H1 (cell line): ENCODE results near the gene ASXL3. TPM values are rescaled to one million over a fixed set of nuclear protein-coding genes. Genes with fewer than 3 reads are reported as not detected.

Experiments
- CTCF ChIA-PET: fragments of 300-600 bp; sonication (Branson Sonifier 250); formaldehyde crosslinking; loops from one replicate; lab custom pipeline; 2021; ENCODE audit not compliant: partially characterized antibody; lab: Charles Lee
- POLR2A ChIA-PET: fragments of 300-600 bp; sonication (Branson Sonifier 250); formaldehyde crosslinking; loops from one replicate; lab custom pipeline; 2021; ENCODE audit warnings: inconsistent platforms; ENCODE audit not compliant: partially characterized antibody; lab: Charles Lee
- DNase-seq, 2 experiments: peaks; one replicate each; pipeline versions ENCODE4 v3.0.0 to v3.0.0-alpha.2; 2010 to 2022; ENCODE audit warnings: low spot score in 2 of 2, low read depth in 1 of 2, mixed read lengths in 1 of 2
- FAIRE-seq: peaks from 2 replicates; lab custom pipeline; 2011; peaks lifted over from hg19 to GRCh38; lab: Jason Lieb, UNC
- H2AFZ ChIP-seq: 2 replicates; pipeline ENCODE4 v1.8.1; 2012; ENCODE audit warnings: low read length, inconsistent platforms
- H2AK5ac ChIP-seq: 2 replicates; pipeline ENCODE4 v1.6.1; 2013; ENCODE audit warnings: low read depth, low read length
- H2BK120ac ChIP-seq: replicated peaks from 2 replicates; pipeline ENCODE3; 2013; ENCODE audit warnings: low read depth, low read length, inconsistent platforms
- H2BK12ac ChIP-seq: 2 replicates; pipeline ENCODE4 v1.6.1; 2013; ENCODE audit warnings: low read depth, low read length
- H2BK15ac ChIP-seq: 2 replicates; pipeline ENCODE4 v1.6.1; 2013; ENCODE audit warnings: low read length
- H2BK20ac ChIP-seq: 2 replicates; pipeline ENCODE4 v1.6.1; 2013; ENCODE audit warnings: low read length
- H2BK5ac ChIP-seq: 2 replicates; pipeline ENCODE4 v1.6.1; 2013; ENCODE audit warnings: low read depth, low read length
- H3K14ac ChIP-seq: 2 replicates; pipeline ENCODE4 v1.6.1; 2013; ENCODE audit warnings: inconsistent platforms; ENCODE audit not compliant: insufficient read length
- H3K18ac ChIP-seq: 2 replicates; pipeline ENCODE4 v1.6.1; 2013; ENCODE audit warnings: low read length; ENCODE audit errors: extremely low read depth
- H3K23ac ChIP-seq: 2 replicates; pipeline ENCODE4 v1.6.1; 2013; ENCODE audit warnings: inconsistent platforms; ENCODE audit not compliant: insufficient read length
- H3K23me2 ChIP-seq: 2 replicates; pipeline ENCODE4 v1.6.1; 2013; ENCODE audit warnings: low read depth, low read length
- H3K27ac ChIP-seq: 2 replicates; pipeline ENCODE4 v1.6.1; 2011; ENCODE audit warnings: low read depth, low read length, inconsistent platforms
- H3K27me3 ChIP-seq, 4 experiments: replicated peaks in 1 of 4; 1 replicate in 1 of 4; 2 replicates in 3 of 4; pipeline versions ENCODE4 v1.6.1 to v1.8.1; 2011 to 2013; ENCODE audit warnings: low read length in 3 of 4, mild to moderate bottlenecking in 3 of 4, inconsistent platforms in 2 of 4, mixed read lengths in 2 of 4, moderate library complexity in 1 of 4; ENCODE audit not compliant: control insufficient read depth in 3 of 4, insufficient read depth in 3 of 4; ENCODE audit errors: extremely low read depth in 1 of 4
- H3K36me3 ChIP-seq, 4 experiments: 2 replicates each; pipeline versions ENCODE4 v1.6.1 to v1.8.1; 2011 to 2013; ENCODE audit warnings: mild to moderate bottlenecking in 4 of 4, low read length in 3 of 4, moderate library complexity in 2 of 4, control low read depth in 1 of 4, inconsistent platforms in 1 of 4; ENCODE audit not compliant: insufficient read depth in 4 of 4, control insufficient read depth in 2 of 4
- H3K4ac ChIP-seq: replicated peaks from 2 replicates; pipeline ENCODE3; 2013; ENCODE audit warnings: low read length, low read depth, mixed read lengths, inconsistent platforms; ENCODE audit not compliant: insufficient read length
- H3K4me1 ChIP-seq, 4 experiments: replicated peaks in 1 of 4; 1 replicate in 1 of 4; 2 replicates in 3 of 4; pipeline versions ENCODE4 v1.6.1 to v1.8.1; 2011 to 2013; ENCODE audit warnings: low read length in 3 of 4, inconsistent platforms in 2 of 4, mixed read lengths in 1 of 4; ENCODE audit not compliant: insufficient read depth in 4 of 4, control insufficient read depth in 3 of 4
- H3K4me2 ChIP-seq, 2 experiments: 2 replicates each; pipeline versions ENCODE4 v1.6.1 to v1.8.1; 2011 to 2013; ENCODE audit warnings: low read depth in 2 of 2, low read length in 2 of 2, control low read depth in 1 of 2, inconsistent platforms in 1 of 2, mild to moderate bottlenecking in 1 of 2; ENCODE audit not compliant: insufficient read depth in 1 of 2
- H3K4me3 ChIP-seq, 4 experiments: fragments of 200-600, 300-600 bp in 1 of 4; sonication (generic), shearing (Covaris generic), sonication (Bioruptor Twin) in 1 of 4; 2 replicates each; pipeline versions ENCODE4 v1.5.1 to v1.8.1; 2011 to 2016; ENCODE audit warnings: low read length in 4 of 4, low read depth in 3 of 4, control low read depth in 2 of 4, inconsistent platforms in 2 of 4, mild to moderate bottlenecking in 2 of 4, mixed read lengths in 1 of 4, moderate library complexity in 1 of 4; ENCODE audit not compliant: insufficient read depth in 2 of 4; ENCODE audit errors: extremely low read depth in 1 of 4
- H3K56ac ChIP-seq: replicated peaks from 2 replicates; pipeline ENCODE3; 2013; ENCODE audit warnings: low read depth, mild to moderate bottlenecking, mixed read lengths, low read length, inconsistent platforms; ENCODE audit not compliant: insufficient read length
- H3K79me1 ChIP-seq: 2 replicates; pipeline ENCODE4 v1.6.1; 2013; ENCODE audit warnings: low read depth, low read length, control low read depth
- H3K79me2 ChIP-seq, 2 experiments: 2 replicates each; pipeline versions ENCODE4 v1.6.1 to v1.8.1; 2012 to 2013; ENCODE audit warnings: low read length in 2 of 2, mild to moderate bottlenecking in 2 of 2, inconsistent platforms in 1 of 2; ENCODE audit not compliant: insufficient read depth in 2 of 2, control insufficient read depth in 1 of 2
- H3K9ac ChIP-seq, 4 experiments: replicated peaks in 1 of 4; 1 replicate in 1 of 4; 2 replicates in 3 of 4; pipeline versions ENCODE4 v1.6.1 to v1.8.1; 2011 to 2013; ENCODE audit warnings: low read depth in 3 of 4, low read length in 3 of 4, control low read depth in 2 of 4, mild to moderate bottlenecking in 2 of 4, moderate library complexity in 2 of 4, inconsistent platforms in 1 of 4; ENCODE audit errors: extremely low read depth in 1 of 4
- H3K9me3 ChIP-seq, 2 experiments: 2 replicates each; pipeline versions ENCODE4 v1.6.1 to v1.8.1; 2012 to 2013; ENCODE audit warnings: mild to moderate bottlenecking in 2 of 2, moderate library complexity in 2 of 2, control low read depth in 1 of 2, inconsistent platforms in 1 of 2, low read depth in 1 of 2, low read length in 1 of 2, mixed read lengths in 1 of 2; ENCODE audit not compliant: insufficient read depth in 2 of 2
- H4K20me1 ChIP-seq, 2 experiments: replicated peaks in 1 of 2; 2 replicates each; pipeline versions ENCODE3 to v1.8.1; 2011 to 2013; ENCODE audit warnings: inconsistent platforms in 2 of 2, low read length in 2 of 2, mild to moderate bottlenecking in 1 of 2; ENCODE audit not compliant: insufficient read depth in 2 of 2, control insufficient read depth in 1 of 2
- H4K5ac ChIP-seq: 2 replicates; pipeline ENCODE4 v1.6.1; 2013; ENCODE audit warnings: low read length, low read depth, mixed read lengths, inconsistent platforms; ENCODE audit not compliant: insufficient read length
- H4K8ac ChIP-seq: 2 replicates; pipeline ENCODE4 v1.8.0; 2013; ENCODE audit warnings: mild to moderate bottlenecking, moderate library complexity, low read length, inconsistent platforms; ENCODE audit not compliant: insufficient read depth; ENCODE audit errors: extremely low read depth
- H4K91ac ChIP-seq: replicated peaks from 2 replicates; pipeline ENCODE3; 2013; ENCODE audit warnings: low read length, mixed read lengths, inconsistent platforms; ENCODE audit not compliant: insufficient read length
- ASH2L ChIP-seq: fragments of 200-600, 300-600 bp; sonication (generic); IDR thresholded peaks from one replicate; pipeline ENCODE4 v1.7.1; 2017; ENCODE audit warnings: low read length
- ATF3 ChIP-seq: IDR thresholded peaks from 2 replicates; pipeline ENCODE4 v1.6.1; 2011; ENCODE audit warnings: low read depth, mild to moderate bottlenecking, low read length; ENCODE audit not compliant: insufficient read depth
- CBX5 ChIP-seq: fragments of 300-800, 300-1000 bp; sonication (generic); IDR thresholded peaks from 2 replicates; pipeline ENCODE4 v1.7.1; 2016; ENCODE audit warnings: antibody characterized with exemption, low read length, low read depth
- FOSL1 ChIP-seq: IDR thresholded peaks from 2 replicates; pipeline ENCODE4 v1.6.1; 2011; ENCODE audit warnings: mild to moderate bottlenecking, low read depth, low read length, moderate library complexity; ENCODE audit not compliant: insufficient read depth
- GABPA ChIP-seq: IDR thresholded peaks from 2 replicates; pipeline ENCODE4 v1.6.1; 2011; ENCODE audit warnings: mild to moderate bottlenecking, low read length, moderate library complexity, borderline replicate concordance; ENCODE audit not compliant: insufficient read depth
- GTF2F1 ChIP-seq: IDR thresholded peaks from 2 replicates; pipeline ENCODE4 v1.6.1; 2012; ENCODE audit warnings: low read depth, low read length, improper control_type of control experiment, borderline replicate concordance
- KDM1A ChIP-seq: fragments of 200-600, 300-600 bp; sonication (generic); IDR thresholded peaks from 2 replicates; pipeline ENCODE4 v1.7.1; 2016; ENCODE audit warnings: mild to moderate bottlenecking, low read length, borderline replicate concordance
- MAFK ChIP-seq: IDR thresholded peaks from 2 replicates; pipeline ENCODE4 v1.6.1; 2012; ENCODE audit warnings: low read depth, mild to moderate bottlenecking, improper control_type of control experiment, low read length
- RAD21 ChIP-seq, 2 experiments: IDR thresholded peaks in 1 of 2; conservative IDR thresholded peaks in 1 of 2; 2 replicates each; pipeline ENCODE4 v1.6.1; 2011; ENCODE audit warnings: low read depth in 2 of 2, low read length in 2 of 2, improper control_type of control experiment in 1 of 2, inconsistent platforms in 1 of 2, mild to moderate bottlenecking in 1 of 2, moderate library complexity in 1 of 2
- SIRT6 ChIP-seq: IDR thresholded peaks from one replicate; pipeline ENCODE4 v1.7.1; 2012; ENCODE audit warnings: low read length, inconsistent platforms
- SRF ChIP-seq: IDR thresholded peaks from 2 replicates; pipeline ENCODE4 v1.6.1; 2011; ENCODE audit warnings: mild to moderate bottlenecking, low read depth, low read length, moderate library complexity
- SUZ12 ChIP-seq: fragments of 200-600 bp; sonication (generic); IDR thresholded peaks from 2 replicates; pipeline ENCODE4 v1.6.1; 2012; ENCODE audit warnings: mild to moderate bottlenecking, inconsistent platforms, low read length, moderate library complexity, mixed read lengths
- TCF12 ChIP-seq: IDR thresholded peaks from 2 replicates; pipeline ENCODE4 v1.6.1; 2011; ENCODE audit warnings: low read depth, mild to moderate bottlenecking, low read length
- whole genome bisulfite sequencing, 2 experiments: shearing (Covaris generic) in 1 of 2; methylation state at CpG; one replicate each; pipeline versions ENCODE4 v1.1.6 to v1.1.7; 2013 to 2015; ENCODE audit warnings: low lambda C conversion rate in 2 of 2, mixed read lengths in 2 of 2, inconsistent platforms in 1 of 2, low coverage in 1 of 2, missing lambda C conversion rate in 1 of 2; ENCODE audit not compliant: insufficient replicate concordance in 2 of 2, insufficient coverage in 1 of 2, insufficient read length in 1 of 2; ENCODE audit errors: extremely low coverage in 1 of 2, missing lambda C conversion rate in 1 of 2; 5-methylcytosine and 5-hydroxymethylcytosine counted together
- polyA plus RNA-seq, 7 experiments: library from polyadenylated mRNA; depleted of rRNA in 3 of 7; stranded (reverse) in 5 of 7; unstranded in 2 of 7; fragments of >200 nt in 5 of 7; fragments of 200-250 nt in 2 of 7; gene quantifications; 1 replicate in 5 of 7; 2 replicates in 1 of 7; 4 replicates in 1 of 7; pipeline versions ENCODE4 v1.2.1 to v1.2.3, GENCODE V29; 2011 to 2013; ENCODE audit warnings: missing spikeins in 2 of 7, mixed read lengths in 2 of 7
- total RNA-seq: library from RNA; stranded (reverse); fragmentation: NEBNext Ultra II Directional; extraction: Animal tissue kit (Norgen Biotek cat#: 25700); gene quantifications from 2 replicates; pipeline ENCODE4 v1.2.1, GENCODE V29; 2021

ASXL3 gene
- total and polyA plus RNA-seq, 2 of the 8 experiments (the other 6 are each of a cell fraction or from before 2014, with no cell fraction given), result 0.08 to 1.3 TPM

- H2BK5ac ChIP-seq, result no peak overlapping the region
- H3K27me3 ChIP-seq, result no peaks in the 10 kb centered on the region
- H3K14ac ChIP-seq, result no peak overlapping the region
- no peak overlapping the region for H3K56ac ChIP-seq
- no peak overlapping the region for H2AFZ ChIP-seq
- TF ChIP-seq RAD21 (IDR thresholded peaks at IDR 0.05 in 1 of 2, conservative IDR thresholded peaks at IDR 0.05 in 1 of 2; ENCODE audit: low read depth in 2 of 2, low read length in 2 of 2), result no peak
- TF ChIP-seq TCF12, result no peak
- TF ChIP-seq MAFK, result no peak
- no peak for TF ChIP-seq KDM1A
- TF ChIP-seq FOSL1, result no peak
- TF ChIP-seq SIRT6, result no peak
- no peak for TF ChIP-seq SRF
- TF ChIP-seq CBX5, result no peak
- no peak for TF ChIP-seq ATF3
- no peak for TF ChIP-seq GTF2F1
- TF ChIP-seq GABPA, result no peak
- TF ChIP-seq ASH2L, result no peak
- no peak for TF ChIP-seq SUZ12
- ChIA-PET POLR2A (no interaction called here), CTCF (interaction anchor here (1.0 kb wide), 1 partner anchor 20 kb away, joined by 4 read pairs; no protein-coding TSS in a partner anchor)
- H3K79me2 ChIP-seq, result no peaks in the 10 kb centered on the region
- H3K4ac ChIP-seq, result no peak overlapping the region
- no peak overlapping the region for H2AK5ac ChIP-seq
- no peak overlapping the region for H3K4me2 ChIP-seq
- H3K18ac ChIP-seq, result no peak overlapping the region
- no peaks in the 10 kb centered on the region for H3K9me3 ChIP-seq
- no peak overlapping the region for H3K9ac ChIP-seq
- no peaks in the 10 kb centered on the region for H3K79me1 ChIP-seq
- no peak for FAIRE-seq
- no peaks in the 10 kb centered on the region for H3K4me1 ChIP-seq
- no peak overlapping the region for H2BK15ac ChIP-seq
- no peak overlapping the region for H3K4me3 ChIP-seq
- H3K23me2 ChIP-seq, result no peaks in the 10 kb centered on the region
- no peak overlapping the region for H2BK12ac ChIP-seq
- H2BK120ac ChIP-seq, result no peak overlapping the region
- H2BK20ac ChIP-seq, result no peak overlapping the region
- H3K23ac ChIP-seq, result no peak overlapping the region
- 93% methylated on average over 2 of the region's 2 CpGs; no CpG with 5 or more reads in 1 of the 2 experiments for WGBS, 2 experiments
- H3K27ac ChIP-seq, result no peak overlapping the region
- no peak overlapping the region for H4K5ac ChIP-seq
- no peak overlapping the region for H4K8ac ChIP-seq
- DNase-seq, result no peak
- H3K36me3 ChIP-seq, result no peaks in the 10 kb centered on the region
- no peak overlapping the region for H4K91ac ChIP-seq
- H4K20me1 ChIP-seq, result no peaks in the 10 kb centered on the region
These were observed 116.6 kb downstream of the ASXL3 start for GRCh38 chr18:33694593-33694992.
